Adrenal gland (tissue), 12 donors: ENCODE measurements around the gene CD244. TPM values are rescaled to one million over a fixed set of nuclear protein-coding genes. Genes with fewer than 3 reads are reported as not detected.

Experiments
- DNase-seq, 7 donors: peaks; one replicate each; pipeline ENCODE4 v3.0.0-alpha.2; 2019 to 2020
- H3K27ac ChIP-seq, 5 donors: fragments of 200-600 bp; sonication (generic) in 4 of 5; 1 replicate in 3 of 5; 2 replicates in 2 of 5; pipeline versions ENCODE4 v1.5.1 to v1.8.0; 2016 to 2020; ENCODE audit warnings: mild to moderate bottlenecking in 1 of 5
- H3K27me3 ChIP-seq: fragments of 200-600 bp; 2 replicates; pipeline ENCODE4 v1.8.0; 2021
- H3K36me3 ChIP-seq, 2 donors: fragments of 200-600 bp; replicated peaks in 1 of 2; 1 replicate in 1 of 2; 2 replicates in 1 of 2; pipeline versions ENCODE4 v1.5.1 to v1.8.0; 2018 to 2022
- H3K4me1 ChIP-seq, 2 donors: fragments of 200-600 bp; replicated peaks in 1 of 2; 1 replicate in 1 of 2; 2 replicates in 1 of 2; pipeline versions ENCODE4 v1.5.1 to v1.8.0; 2018 to 2021
- H3K4me3 ChIP-seq, 4 donors: fragments of 200-600 bp; sonication (generic) in 3 of 4; one replicate each; pipeline ENCODE4 v1.5.1; 2016 to 2018
- H3K9me3 ChIP-seq, 3 donors: fragments of 200-600 bp; sonication (generic) in 1 of 3; replicated peaks in 1 of 3; 1 replicate in 2 of 3; 2 replicates in 1 of 3; pipeline versions ENCODE4 v1.5.1 to v1.8.0; 2016 to 2021
- CTCF ChIP-seq, 6 experiments: fragments of 450-650 bp in 4 of 6; fragments of 200-600 bp in 2 of 6; sonication (generic) in 1 of 6; IDR thresholded peaks; 1 replicate in 5 of 6; 2 replicates in 1 of 6; pipeline versions ENCODE4 v1.5.1 to v1.8.0; 2016 to 2021; ENCODE audit warnings: antibody characterized with exemption in 6 of 6, mild to moderate bottlenecking in 2 of 6, moderate library complexity in 1 of 6
- POLR2A ChIP-seq, 2 donors: fragments of 450-650 bp; IDR thresholded peaks; one replicate each; pipeline ENCODE4 v1.6.1; 2017; ENCODE audit warnings: antibody characterized with exemption in 2 of 2, mild to moderate bottlenecking in 2 of 2, moderate library complexity in 1 of 2
- WGBS, 4 donors: extraction: QIAGEN DNeasy Blood & Tissue Kit in 2 of 4; methylation state at CpG; one replicate each; pipeline versions ENCODE4 v1.1.5 to v1.1.7; 2013 to 2017; 5-methylcytosine and 5-hydroxymethylcytosine counted together
- intact Hi-C, 2 donors: fragments of 100-400 bp; cut with DNase I; formaldehyde crosslinking; loops; one replicate each; pipeline versions ENCODE4 v1.14.1 to v1.15.0; 2022 to 2023
- polyA plus RNA-seq, 3 donors: library from polyadenylated mRNA; stranded (reverse); fragments of 200-250 nt in 2 of 3; fragments of 350-450 nt in 1 of 3; fragmentation: Illumina TruSeq in 1 of 3; extraction: RNeasy Lipid Tissue Mini Kit (QIAGEN cat#74804) in 1 of 3; gene quantifications; one replicate each; pipeline ENCODE4 v1.2.3, GENCODE V29; 2013 to 2014
- total RNA-seq, 9 donors: library from RNA; depleted of rRNA in 4 of 9; stranded (reverse); fragments of >200 nt in 4 of 9; fragments of 120-200 nt in 1 of 9; fragmentation: NEBNext Ultra II Directional in 1 of 9; extraction: Animal tissue kit (Norgen Biotek cat#: 25700) in 1 of 9; gene quantifications; one replicate each; pipeline versions ENCODE4 v1.1.0 to v1.2.4, GENCODE V29; 2013 to 2023
- donor health status: healthy with polysubstance abuse.
- donor health status: Bipolar disorder and iron deficiency.
- donor health status: DM: yes; HTN: yes; CAD: no.
- donor health status: DM: no; HTN: no; CAD: no.
- donor health status: DM: no; HTN: no; CAD: no.
- donor health status: DM: yes; HTN: yes; CAD: no.

The CD244 gene
- total and polyA plus RNA-seq, 12 donors: 0.15 to 1.4 (median 0.28) TPM; not detected in 1

DNA sequence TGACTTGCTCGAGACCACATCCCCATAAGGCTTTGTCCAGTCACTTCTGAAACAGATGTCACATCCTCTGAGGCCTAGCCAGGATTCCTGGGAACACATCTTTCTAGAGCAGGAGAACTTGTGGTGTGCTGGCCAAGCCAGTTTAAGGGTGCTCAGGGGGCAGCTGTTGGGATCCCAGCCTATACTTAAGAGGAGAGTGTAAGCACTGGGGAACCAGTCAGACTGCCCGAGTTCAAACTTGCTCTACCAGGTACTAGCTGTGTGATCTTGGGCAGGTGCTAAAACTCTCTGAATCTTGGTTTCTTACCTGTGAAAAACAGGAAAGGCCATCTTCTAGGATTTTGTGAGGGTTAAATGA, 82.3 kb downstream of the CD244 start:
- H3K4me1 ChIP-seq: no peaks in the 10 kb centered on the region
- H3K36me3 ChIP-seq: no peaks in the 10 kb centered on the region
- no peak for TF ChIP-seq POLR2A (IDR thresholded peaks at IDR 0.05)
- no peak for TF ChIP-seq CTCF (IDR thresholded peaks at IDR 0.05)
- intact Hi-C loops: no loop called here
- H3K4me3 ChIP-seq: no peak overlapping the region
- no peak overlapping the region for H3K27ac ChIP-seq
- no peaks in the 10 kb centered on the region for H3K9me3 ChIP-seq
- no peak for DNase-seq
- H3K27me3 ChIP-seq: no peaks in the 10 kb centered on the region
- WGBS, 4 donors: 69 to 100% (median 87%) methylated on average over 2 of the region's 2 CpGs

Other genes starting within 250 kb of the CD244 start
- 1 to 10 TPM in 2 of 9 donors, under 1 TPM in 5, not detected in 2; 0.14 to 1.6 (median 0.42) TPM for gene SLAMF1, start 215.8 kb downstream of the CD244 start, total RNA-seq
- gene SLAMF1, start 215.8 kb downstream of the CD244 start, polyA plus RNA-seq: under 1 TPM; 0.07 to 0.16 (median 0.10) TPM
- gene CD48, start 151.1 kb downstream of the CD244 start, total RNA-seq: 1 to 10 TPM in 8 of 9 donors, not detected in 1; 1.4 to 8.4 (median 4.3) TPM
- gene CD48, start 151.1 kb downstream of the CD244 start, polyA plus RNA-seq: 1 to 10 TPM; 3.0 to 9.0 (median 3.4) TPM
- gene SLAMF7, start 123.6 kb downstream of the CD244 start, total RNA-seq: 1 to 10 TPM in 3 of 9 donors, under 1 TPM in 4, not detected in 2; 0.26 to 2.5 (median 0.57) TPM
- gene SLAMF7, start 123.6 kb downstream of the CD244 start, polyA plus RNA-seq: 1 to 10 TPM in 2 of 3 donors, under 1 TPM in 1; 0.51 to 3.1 (median 2.3) TPM
- gene LY9, start 66.7 kb downstream of the CD244 start, total RNA-seq: 1 to 10 TPM in 1 of 9 donors, under 1 TPM in 6, not detected in 2; 0.14 to 1.0 (median 0.25) TPM
- 1 to 10 TPM in 1 of 3 donors, under 1 TPM in 2; 0.27 to 1.3 (median 0.42) TPM for gene LY9, start 66.7 kb downstream of the CD244 start, polyA plus RNA-seq
- gene ITLN1, start 22.3 kb upstream of the CD244 start, total RNA-seq: 1 to 10 TPM in 1 of 9 donors, under 1 TPM in 2, not detected in 6; 0.41 to 2.9 (median 0.52) TPM
- gene ITLN1, start 22.3 kb upstream of the CD244 start, polyA plus RNA-seq: 1 to 10 TPM in 2 of 3 donors, not detected in 1; 2.4 to 4.1 TPM
- gene ITLN2, start 91.9 kb upstream of the CD244 start, total RNA-seq: 1 to 10 TPM in 2 of 9 donors, not detected in 7; 1.1 to 3.1 TPM
- gene ITLN2, start 91.9 kb upstream of the CD244 start, polyA plus RNA-seq: under 1 TPM in 1 of 3 donors, not detected in 2; 0.32 TPM
- gene F11R, start 158.3 kb upstream of the CD244 start, total RNA-seq: 10 to 100 TPM; 32.1 to 99.1 (median 60.6) TPM
- 10 to 100 TPM; 19.3 to 83.0 (median 22.9) TPM for gene F11R, start 158.3 kb upstream of the CD244 start, polyA plus RNA-seq
- 100 to 1,000 TPM in 3 of 9 donors, 10 to 100 TPM in 6; 46.3 to 280 (median 86.7) TPM for gene TSTD1, start 176.1 kb upstream of the CD244 start, total RNA-seq
- 100 to 1,000 TPM in 2 of 3 donors, 10 to 100 TPM in 1; 57.8 to 153 (median 109) TPM for gene TSTD1, start 176.1 kb upstream of the CD244 start, polyA plus RNA-seq
- gene USF1, start 183.1 kb upstream of the CD244 start, total RNA-seq: 10 to 100 TPM; 41.3 to 82.9 (median 63.7) TPM
- 100 to 1,000 TPM in 2 of 3 donors, 10 to 100 TPM in 1; 48.0 to 153 (median 144) TPM for gene USF1, start 183.1 kb upstream of the CD244 start, polyA plus RNA-seq
- 10 to 100 TPM in 5 of 9 donors, 1 to 10 TPM in 3, under 1 TPM in 1; 0.89 to 15.7 (median 10.1) TPM for gene ARHGAP30, start 207.0 kb upstream of the CD244 start, total RNA-seq
- gene ARHGAP30, start 207.0 kb upstream of the CD244 start, polyA plus RNA-seq: 10 to 100 TPM in 1 of 3 donors, 1 to 10 TPM in 2; 3.7 to 17.5 (median 4.5) TPM
- gene NECTIN4, start 226.7 kb upstream of the CD244 start, total RNA-seq: under 1 TPM in 1 of 9 donors, not detected in 8; 0.06 TPM
- gene NECTIN4, start 226.7 kb upstream of the CD244 start, polyA plus RNA-seq: under 1 TPM in 1 of 3 donors, not detected in 2; 0.10 TPM
- 10 to 100 TPM in 7 of 9 donors, 1 to 10 TPM in 2; 5.2 to 28.1 (median 19.4) TPM for gene KLHDC9, start 235.5 kb upstream of the CD244 start, total RNA-seq
- gene KLHDC9, start 235.5 kb upstream of the CD244 start, polyA plus RNA-seq: 10 to 100 TPM in 2 of 3 donors, 1 to 10 TPM in 1; 5.5 to 25.4 (median 24.4) TPM